Astrocyte (in vitro differentiated cells and primary cell): ENCODE data around the gene WDR43. TPM values are rescaled to one million over a fixed set of nuclear protein-coding genes. Genes with fewer than 3 reads are reported as not detected.

Experiments
- DNase-seq: peaks from one replicate; pipeline ENCODE4 v3.0.0-alpha.2; 2010; ENCODE audit warnings: low read depth
- FAIRE-seq: peaks from 2 replicates; lab custom pipeline; 2011; peaks lifted over from hg19 to GRCh38; lab: Jason Lieb, UNC
- H2AFZ ChIP-seq: 2 replicates; pipeline ENCODE4 v1.6.0; 2012; ENCODE audit warnings: low read depth, low read length, inconsistent platforms
- H3K27ac ChIP-seq: 2 replicates; pipeline ENCODE4 v1.5.1; 2011; ENCODE audit warnings: low read depth, low read length, inconsistent platforms
- H3K27me3 ChIP-seq: 2 replicates; pipeline ENCODE4 v1.6.0; 2011; ENCODE audit warnings: low read length, inconsistent platforms; ENCODE audit not compliant: insufficient read depth
- H3K36me3 ChIP-seq: 2 replicates; pipeline ENCODE4 v1.5.1; 2011; ENCODE audit warnings: low read length, inconsistent platforms; ENCODE audit not compliant: insufficient read depth
- H3K4me1 ChIP-seq: 2 replicates; pipeline ENCODE4 v1.5.1; 2011; ENCODE audit warnings: low read length, inconsistent platforms; ENCODE audit not compliant: insufficient read depth
- H3K4me2 ChIP-seq: 2 replicates; pipeline ENCODE4 v1.6.0; 2012; ENCODE audit warnings: low read length, inconsistent platforms
- H3K4me3 ChIP-seq: 2 replicates; pipeline ENCODE4 v1.5.1; 2011; ENCODE audit warnings: low read depth, mild to moderate bottlenecking, low read length, inconsistent platforms; ENCODE audit not compliant: insufficient read depth
- H3K79me2 ChIP-seq: 2 replicates; pipeline ENCODE4 v1.6.0; 2012; ENCODE audit warnings: mild to moderate bottlenecking, low read length, inconsistent platforms; ENCODE audit not compliant: insufficient read depth
- H3K9ac ChIP-seq: 2 replicates; pipeline ENCODE4 v1.6.0; 2012; ENCODE audit warnings: mild to moderate bottlenecking, low read length, inconsistent platforms
- H3K9me3 ChIP-seq: 2 replicates; pipeline ENCODE4 v1.5.1; 2012; ENCODE audit warnings: low read depth, mild to moderate bottlenecking, low read length, inconsistent platforms; ENCODE audit not compliant: insufficient read depth
- H4K20me1 ChIP-seq: 2 replicates; pipeline ENCODE4 v1.6.0; 2012; ENCODE audit warnings: low read length, inconsistent platforms; ENCODE audit not compliant: insufficient read depth
- H3K27ac Mint-ChIP-seq: one replicate; pipeline ENCODE4 v1.8.0; 2021; ENCODE audit warnings: mild to moderate bottlenecking, mixed read lengths; ENCODE audit not compliant: unreplicated experiment
- H3K27me3 Mint-ChIP-seq: one replicate; pipeline ENCODE4 v1.8.0; 2021; ENCODE audit warnings: low read depth, mixed read lengths; ENCODE audit not compliant: unreplicated experiment
- H3K36me3 Mint-ChIP-seq: one replicate; pipeline ENCODE4 v1.8.0; 2021; ENCODE audit warnings: low read depth, mixed read lengths; ENCODE audit not compliant: unreplicated experiment
- H3K4me1 Mint-ChIP-seq: one replicate; pipeline ENCODE4 v1.8.0; 2021; ENCODE audit warnings: low read depth, mixed read lengths; ENCODE audit not compliant: unreplicated experiment
- H3K4me3 Mint-ChIP-seq: one replicate; pipeline ENCODE4 v1.8.0; 2021; ENCODE audit warnings: mild to moderate bottlenecking, moderate library complexity, mixed read lengths; ENCODE audit not compliant: unreplicated experiment
- H3K9me3 Mint-ChIP-seq: one replicate; pipeline ENCODE4 v1.8.0; 2021; ENCODE audit warnings: mild to moderate bottlenecking, mixed read lengths; ENCODE audit not compliant: unreplicated experiment
- CTCF ChIP-seq: IDR thresholded peaks from 2 replicates; pipeline ENCODE4 v1.5.1; 2011; ENCODE audit warnings: low read depth, mild to moderate bottlenecking, inconsistent platforms, low read length, moderate library complexity; ENCODE audit not compliant: insufficient read depth
- EZH2 ChIP-seq: IDR thresholded peaks from 2 replicates; pipeline ENCODE4 v1.6.1; 2012; ENCODE audit warnings: mild to moderate bottlenecking, low read length, inconsistent platforms; ENCODE audit not compliant: insufficient read depth
- total RNA-seq: library from RNA; stranded (reverse); gene quantifications from 2 replicates; pipeline ENCODE4 v1.2.1, GENCODE V29; 2021

Gene WDR43
- total RNA-seq, 1 donor from 2014 or later: 83.9 TPM

GRCh38 chr2:28896906-28897305 lies 2.4 kb downstream of the WDR43 start:
- no peak overlapping the region for H2AFZ ChIP-seq
- no peak overlapping the region for H3K9ac ChIP-seq
- Mint-ChIP-seq H3K36me3 (no peaks in the 10 kb centered on the region), H3K27me3 (no peaks in the 10 kb centered on the region), H3K9me3 (peaks cover 1% of the 10 kb centered on the region), H3K4me1 (peaks cover 29% of the 10 kb centered on the region), H3K4me3 (peak overlapping the region; percentile 96), H3K27ac (peak overlapping the region; percentile 54)
- no peaks in the 10 kb centered on the region for H3K36me3 ChIP-seq
- H3K4me3 ChIP-seq: peak overlapping the region; percentile 88
- peaks cover 70% of the 10 kb centered on the region for H4K20me1 ChIP-seq
- no peaks in the 10 kb centered on the region for H3K27me3 ChIP-seq
- H3K4me1 ChIP-seq: peaks cover 17% of the 10 kb centered on the region
- FAIRE-seq (no peak), DNase-seq (peak; percentile 58)
- H3K27ac ChIP-seq: no peak overlapping the region
- peak overlapping the region; percentile 93 for H3K4me2 ChIP-seq
- TF ChIP-seq CTCF (no peak), EZH2 (no peak)
- H3K9me3 ChIP-seq: no peaks in the 10 kb centered on the region
- H3K79me2 ChIP-seq: peaks cover 76% of the 10 kb centered on the region

- no peaks in the 10 kb centered on the region for H3K27me3 ChIP-seq
- FAIRE-seq (no peak), DNase-seq (no peak)
- Mint-ChIP-seq H3K36me3 (peaks cover 3% of the 10 kb centered on the region), H3K4me3 (no peak overlapping the region), H3K9me3 (peaks cover 1% of the 10 kb centered on the region), H3K4me1 (peaks cover 30% of the 10 kb centered on the region), H3K27me3 (no peaks in the 10 kb centered on the region), H3K27ac (no peak overlapping the region)
- no peaks in the 10 kb centered on the region for H3K9me3 ChIP-seq
- no peak overlapping the region for H2AFZ ChIP-seq
- peaks cover 17% of the 10 kb centered on the region for H3K4me1 ChIP-seq
- no peak overlapping the region for H3K9ac ChIP-seq
- no peak overlapping the region for H3K4me3 ChIP-seq
- peaks cover 10% of the 10 kb centered on the region for H3K36me3 ChIP-seq
- H3K27ac ChIP-seq: no peak overlapping the region
- H4K20me1 ChIP-seq: peaks cover 79% of the 10 kb centered on the region
- H3K4me2 ChIP-seq: peak overlapping the region; percentile 93
- H3K79me2 ChIP-seq: peaks cover 87% of the 10 kb centered on the region
- TF ChIP-seq CTCF (no peak), EZH2 (no peak)
These were observed 3.6 kb downstream of the WDR43 start for GRCh38 chr2:28898048-28898447.

- H3K4me1 ChIP-seq: peaks cover 17% of the 10 kb centered on the region
- Mint-ChIP-seq H3K4me1 (peaks cover 49% of the 10 kb centered on the region), H3K36me3 (peaks cover 5% of the 10 kb centered on the region), H3K27me3 (no peaks in the 10 kb centered on the region), H3K9me3 (no peaks in the 10 kb centered on the region), H3K4me3 (peak overlapping the region; percentile 58), H3K27ac (no peak overlapping the region)
- no peak overlapping the region for H3K9ac ChIP-seq
- no peaks in the 10 kb centered on the region for H3K27me3 ChIP-seq
- H3K4me3 ChIP-seq: no peak overlapping the region
- H3K36me3 ChIP-seq: peaks cover 17% of the 10 kb centered on the region
- no peaks in the 10 kb centered on the region for H3K9me3 ChIP-seq
- H3K4me2 ChIP-seq: no peak overlapping the region
- no peak overlapping the region for H2AFZ ChIP-seq
- no peak overlapping the region for H3K27ac ChIP-seq
- peaks cover 96% of the 10 kb centered on the region for H4K20me1 ChIP-seq
- peaks cover 100% of the 10 kb centered on the region for H3K79me2 ChIP-seq
- no peak for FAIRE-seq
- TF ChIP-seq EZH2: no peak
- no peak for TF ChIP-seq CTCF
- DNase-seq: no peak
These were observed 6.7 kb downstream of the WDR43 start for GRCh38 chr2:28901202-28901601.
